HepG2 (cell line): ENCODE data around the gene ANKRD39. TPM values are rescaled to one million over a fixed set of nuclear protein-coding genes. Genes with fewer than 3 reads are reported as not detected.

Experiments used
- ATF7 ChIP-seq, 2 experiments: fragments of 450-650 bp in 1 of 2; sonication (generic) in 1 of 2; formaldehyde crosslinking in 1 of 2; IDR thresholded peaks; 2 replicates each; pipeline versions ENCODE4 v1.4.0 to v1.6.1; 2016 to 2020; ENCODE audit warnings: antibody characterized with exemption in 1 of 2, mild to moderate bottlenecking in 1 of 2, missing genetic modification reagents in 1 of 2
- CEBPG ChIP-seq: IDR thresholded peaks from 2 replicates; pipeline ENCODE4 v1.6.1; 2016
- KLF13 ChIP-seq: sonication (generic); formaldehyde crosslinking; IDR thresholded peaks from 2 replicates; pipeline ENCODE4 v1.4.0; 2020; ENCODE audit warnings: mild to moderate bottlenecking, missing genetic modification reagents
- MIER3 ChIP-seq: IDR thresholded peaks from 2 replicates; pipeline ENCODE4 v1.6.1; 2016; ENCODE audit warnings: missing compliant biosample characterization, borderline replicate concordance
- NCOR1 ChIP-seq: fragments of 200-600 bp; sonication (generic); IDR thresholded peaks from 2 replicates; pipeline ENCODE4 v1.7.0; 2017; ENCODE audit warnings: antibody characterized with exemption, low read length, borderline replicate concordance
- NFRKB ChIP-seq: fragments of 450-650 bp; IDR thresholded peaks from 2 replicates; pipeline ENCODE4 v1.6.1; 2017
- NR2F1 ChIP-seq, 2 experiments: fragments of 450-650 bp in 1 of 2; formaldehyde crosslinking in 1 of 2; IDR thresholded peaks; 2 replicates each; pipeline versions ENCODE4 v1.5.0 to v1.6.1; 2016 to 2020; ENCODE audit warnings: mild to moderate bottlenecking in 1 of 2, missing compliant biosample characterization in 1 of 2, missing genetic modification reagents in 1 of 2, moderate library complexity in 1 of 2
- PHB2 ChIP-seq: fragments of 450-650 bp; IDR thresholded peaks from 2 replicates; pipeline ENCODE4 v1.6.1; 2018; ENCODE audit not compliant: partially characterized antibody
- U2AF1 ChIP-seq: fragments of 200-400 bp; formaldehyde crosslinking; optimal IDR thresholded peaks from 2 replicates; pipeline ENCODE3; 2017; ENCODE audit warnings: mild to moderate bottlenecking, low read depth, low read length
- ZKSCAN8 ChIP-seq: IDR thresholded peaks from 2 replicates; pipeline ENCODE4 v1.6.1; 2016; ENCODE audit warnings: borderline replicate concordance, missing genetic modification reagents, missing compliant biosample characterization
- ZNF431 ChIP-seq: sonication (generic); formaldehyde crosslinking; IDR thresholded peaks from 2 replicates; pipeline ENCODE4 v1.9.0; 2022; ENCODE audit warnings: missing genetic modification reagents, low read depth, mild to moderate bottlenecking, borderline replicate concordance
- ZNF788 ChIP-seq: sonication (generic); formaldehyde crosslinking; IDR thresholded peaks from 2 replicates; pipeline ENCODE4 v1.5.0; 2020; ENCODE audit warnings: mild to moderate bottlenecking, missing genetic modification reagents, borderline replicate concordance
- polyA plus RNA-seq, 8 experiments: library from polyadenylated mRNA; depleted of rRNA in 3 of 8; stranded (reverse) in 7 of 8; unstranded in 1 of 8; fragments of >200 nt; fragmentation: Illumina TruSeq in 4 of 8; extraction: Trizol in 4 of 8; gene quantifications; 2 replicates each; pipeline versions ENCODE4 v1.2.1 to v1.2.3, GENCODE V29; 2011 to 2016; ENCODE audit warnings: low read depth in 4 of 8, missing spikeins in 1 of 8, mixed read lengths in 1 of 8; ENCODE audit not compliant: insufficient read depth in 1 of 8
- total RNA-seq, 5 experiments: library from RNA; depleted of rRNA; stranded (reverse); fragments of >200 nt; fragmentation: Illumina TruSeq; extraction: Trizol; gene quantifications; 2 replicates each; pipeline ENCODE4 v1.2.3, GENCODE V29; 2016; ENCODE audit warnings: low read depth in 1 of 5
- TF ChIP-seq, protein P1 (sequence below): sonication (generic); formaldehyde crosslinking; IDR thresholded peaks from 2 replicates; pipeline ENCODE4 v1.4.0; 2020; ENCODE audit warnings: mild to moderate bottlenecking, missing genetic modification reagents
- TF ChIP-seq, protein P2 (sequence below): sonication (generic); formaldehyde crosslinking; IDR thresholded peaks from 2 replicates; pipeline ENCODE4 v1.4.0; 2020; ENCODE audit warnings: missing genetic modification reagents, mild to moderate bottlenecking, borderline replicate concordance
- TF ChIP-seq, protein P3 (sequence below): sonication (generic); formaldehyde crosslinking; IDR thresholded peaks from 2 replicates; pipeline ENCODE4 v1.4.0; 2020; ENCODE audit warnings: missing genetic modification reagents
- TF ChIP-seq, protein P4 (sequence below): sonication (generic); formaldehyde crosslinking; IDR thresholded peaks from 2 replicates; pipeline ENCODE4 v1.5.0; 2020; ENCODE audit warnings: missing genetic modification reagents, mild to moderate bottlenecking, borderline replicate concordance
- TF ChIP-seq, protein P5 (sequence below): sonication (generic); formaldehyde crosslinking; IDR thresholded peaks from 2 replicates; pipeline ENCODE4 v1.8.1; 2023; ENCODE audit warnings: mild to moderate bottlenecking, inconsistent platforms, moderate library complexity, missing genetic modification reagents, borderline replicate concordance
- TF ChIP-seq, protein P6 (sequence below): sonication (generic); formaldehyde crosslinking; IDR thresholded peaks from 2 replicates; pipeline ENCODE4 v1.8.1; 2023; ENCODE audit warnings: mild to moderate bottlenecking, missing genetic modification reagents

ANKRD39 gene
- total and polyA plus RNA-seq, 2 of the 13 experiments (the other 11 are each of a cell fraction or from before 2014, with no cell fraction given) = 23.2 to 24.8 TPM

DNA sequence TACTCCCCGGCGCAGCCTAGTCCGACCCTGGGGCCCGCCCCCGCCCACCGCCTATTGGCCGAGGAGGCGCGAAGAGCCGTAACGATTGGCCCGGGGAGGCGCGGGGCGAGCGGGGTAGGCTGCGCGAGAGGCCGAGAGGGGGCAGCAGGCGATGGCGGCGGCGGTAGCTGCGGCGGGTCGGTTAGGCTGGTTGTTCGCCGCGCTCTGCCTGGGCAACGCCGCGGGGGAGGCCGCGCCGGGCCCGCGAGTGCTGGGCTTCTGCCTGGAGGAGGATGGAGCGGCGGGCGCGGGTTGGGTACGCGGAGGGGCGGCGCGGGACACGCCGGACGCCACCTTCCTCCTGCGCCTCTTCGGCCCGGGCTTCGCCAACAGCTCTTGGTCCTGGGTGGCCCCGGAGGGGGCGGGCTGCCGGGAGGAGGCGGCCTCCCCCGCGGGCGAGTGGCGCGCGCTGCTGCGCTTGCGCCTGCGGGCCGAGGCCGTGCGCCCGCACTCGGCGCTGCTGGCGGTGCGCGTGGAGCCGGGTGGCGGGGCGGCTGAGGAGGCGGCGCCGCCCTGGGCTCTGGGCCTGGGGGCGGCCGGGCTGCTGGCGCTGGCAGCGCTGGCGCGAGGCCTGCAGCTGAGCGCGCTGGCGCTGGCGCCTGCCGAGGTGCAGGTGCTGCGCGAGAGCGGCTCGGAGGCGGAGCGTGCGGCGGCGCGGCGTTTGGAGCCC is 41.5 kb downstream of the ANKRD39 start, which contains the start of gene CNNM3 (continued):
- peak; percentile 64; the same call in 1 of the 2 replicates for TF ChIP-seq ZNF431 (CRISPR knock-in tag)
- no peak for TF ChIP-seq ZKSCAN8 (CRISPR knock-in tag)
- peak; percentile 19; the same call in 1 of the 2 replicates for TF ChIP-seq NCOR1
- TF ChIP-seq NR2F1 (CRISPR knock-in tag; IDR thresholded peaks at IDR 0.05) = peak in 1 of 2 experiments; percentile 9; a peak in 1 of 4 replicates
- TF ChIP-seq PHB2 = no peak
- no peak for TF ChIP-seq ZNF788 (CRISPR knock-in tag)
- TF ChIP-seq, protein P1, sequence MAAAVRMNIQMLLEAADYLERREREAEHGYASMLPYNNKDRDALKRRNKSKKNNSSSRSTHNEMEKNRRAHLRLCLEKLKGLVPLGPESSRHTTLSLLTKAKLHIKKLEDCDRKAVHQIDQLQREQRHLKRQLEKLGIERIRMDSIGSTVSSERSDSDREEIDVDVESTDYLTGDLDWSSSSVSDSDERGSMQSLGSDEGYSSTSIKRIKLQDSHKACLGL = no peak; the same call in 1 of the 2 replicates
- TF ChIP-seq, protein P2, sequence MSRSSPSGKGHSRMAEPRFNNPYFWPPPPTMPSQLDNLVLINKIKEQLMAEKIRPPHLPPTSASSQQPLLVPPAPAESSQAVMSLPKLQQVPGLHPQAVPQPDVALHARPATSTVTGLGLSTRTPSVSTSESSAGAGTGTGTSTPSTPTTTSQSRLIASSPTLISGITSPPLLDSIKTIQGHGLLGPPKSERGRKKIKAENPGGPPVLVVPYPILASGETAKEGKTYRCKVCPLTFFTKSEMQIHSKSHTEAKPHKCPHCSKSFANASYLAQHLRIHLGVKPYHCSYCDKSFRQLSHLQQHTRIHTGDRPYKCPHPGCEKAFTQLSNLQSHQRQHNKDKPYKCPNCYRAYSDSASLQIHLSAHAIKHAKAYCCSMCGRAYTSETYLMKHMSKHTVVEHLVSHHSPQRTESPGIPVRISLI (CRISPR knock-in tag) = peak; percentile 41; the same call in 1 of the 2 replicates
- TF ChIP-seq MIER3 (CRISPR knock-in tag) = 0 out of 2 replicates have a peak, but pooled peaks have one; percentile 41
- TF ChIP-seq ATF7 (IDR thresholded peaks at IDR 0.05) = no peak
- TF ChIP-seq ATF7 (CRISPR knock-in tag; IDR thresholded peaks at IDR 0.05) = 0 out of 2 replicates have a peak, but pooled peaks have one; percentile 30
- no peak for TF ChIP-seq CEBPG (CRISPR knock-in tag)
- TF ChIP-seq, protein P3, sequence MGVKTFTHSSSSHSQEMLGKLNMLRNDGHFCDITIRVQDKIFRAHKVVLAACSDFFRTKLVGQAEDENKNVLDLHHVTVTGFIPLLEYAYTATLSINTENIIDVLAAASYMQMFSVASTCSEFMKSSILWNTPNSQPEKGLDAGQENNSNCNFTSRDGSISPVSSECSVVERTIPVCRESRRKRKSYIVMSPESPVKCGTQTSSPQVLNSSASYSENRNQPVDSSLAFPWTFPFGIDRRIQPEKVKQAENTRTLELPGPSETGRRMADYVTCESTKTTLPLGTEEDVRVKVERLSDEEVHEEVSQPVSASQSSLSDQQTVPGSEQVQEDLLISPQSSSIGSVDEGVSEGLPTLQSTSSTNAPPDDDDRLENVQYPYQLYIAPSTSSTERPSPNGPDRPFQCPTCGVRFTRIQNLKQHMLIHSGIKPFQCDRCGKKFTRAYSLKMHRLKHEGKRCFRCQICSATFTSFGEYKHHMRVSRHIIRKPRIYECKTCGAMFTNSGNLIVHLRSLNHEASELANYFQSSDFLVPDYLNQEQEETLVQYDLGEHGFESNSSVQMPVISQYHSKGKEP (CRISPR knock-in tag) = peak; percentile 8; the same call in 1 of the 2 replicates
- TF ChIP-seq, protein P4, sequence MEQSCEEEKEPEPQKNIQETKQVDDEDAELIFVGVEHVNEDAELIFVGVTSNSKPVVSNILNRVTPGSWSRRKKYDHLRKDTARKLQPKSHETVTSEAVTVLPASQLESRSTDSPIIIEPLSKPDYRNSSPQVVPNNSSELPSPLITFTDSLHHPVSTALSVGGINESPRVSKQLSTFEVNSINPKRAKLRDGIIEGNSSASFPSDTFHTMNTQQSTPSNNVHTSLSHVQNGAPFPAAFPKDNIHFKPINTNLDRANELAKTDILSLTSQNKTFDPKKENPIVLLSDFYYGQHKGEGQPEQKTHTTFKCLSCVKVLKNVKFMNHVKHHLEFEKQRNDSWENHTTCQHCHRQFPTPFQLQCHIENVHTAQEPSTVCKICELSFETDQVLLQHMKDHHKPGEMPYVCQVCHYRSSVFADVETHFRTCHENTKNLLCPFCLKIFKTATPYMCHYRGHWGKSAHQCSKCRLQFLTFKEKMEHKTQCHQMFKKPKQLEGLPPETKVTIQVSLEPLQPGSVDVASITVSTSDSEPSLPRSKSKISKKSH = no peak
- TF ChIP-seq, protein P5, sequence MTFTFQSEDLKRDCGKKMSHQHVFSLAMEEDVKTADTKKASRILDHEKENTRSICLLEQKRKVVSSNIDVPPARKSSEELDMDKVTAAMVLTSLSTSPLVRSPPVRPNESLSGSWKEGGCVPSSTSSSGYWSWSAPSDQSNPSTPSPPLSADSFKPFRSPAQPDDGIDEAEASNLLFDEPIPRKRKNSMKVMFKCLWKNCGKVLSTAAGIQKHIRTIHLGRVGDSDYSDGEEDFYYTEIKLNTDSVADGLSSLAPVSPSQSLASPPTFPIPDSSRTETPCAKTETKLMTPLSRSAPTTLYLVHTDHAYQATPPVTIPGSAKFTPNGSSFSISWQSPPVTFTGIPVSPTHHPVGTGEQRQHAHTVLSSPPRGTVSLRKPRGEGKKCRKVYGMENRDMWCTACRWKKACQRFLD (CRISPR knock-in tag) = 0 out of 2 replicates have a peak, but pooled peaks have one; percentile 60
- TF ChIP-seq, protein P6, sequence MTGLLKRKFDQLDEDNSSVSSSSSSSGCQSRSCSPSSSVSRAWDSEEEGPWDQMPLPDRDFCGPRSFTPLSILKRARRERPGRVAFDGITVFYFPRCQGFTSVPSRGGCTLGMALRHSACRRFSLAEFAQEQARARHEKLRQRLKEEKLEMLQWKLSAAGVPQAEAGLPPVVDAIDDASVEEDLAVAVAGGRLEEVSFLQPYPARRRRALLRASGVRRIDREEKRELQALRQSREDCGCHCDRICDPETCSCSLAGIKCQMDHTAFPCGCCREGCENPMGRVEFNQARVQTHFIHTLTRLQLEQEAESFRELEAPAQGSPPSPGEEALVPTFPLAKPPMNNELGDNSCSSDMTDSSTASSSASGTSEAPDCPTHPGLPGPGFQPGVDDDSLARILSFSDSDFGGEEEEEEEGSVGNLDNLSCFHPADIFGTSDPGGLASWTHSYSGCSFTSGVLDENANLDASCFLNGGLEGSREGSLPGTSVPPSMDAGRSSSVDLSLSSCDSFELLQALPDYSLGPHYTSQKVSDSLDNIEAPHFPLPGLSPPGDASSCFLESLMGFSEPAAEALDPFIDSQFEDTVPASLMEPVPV (CRISPR knock-in tag) = peak; percentile 82; the same call in 1 of the 2 replicates
- TF ChIP-seq NFRKB = no peak
- peak; percentile 44 for TF ChIP-seq U2AF1
- no peak for TF ChIP-seq KLF13 (CRISPR knock-in tag)
